Endothelial cell of umbilical vein (primary cell): ENCODE measurements around the gene PGGHG. TPM values are rescaled to one million over a fixed set of nuclear protein-coding genes. Genes with fewer than 3 reads are reported as not detected.

Experiments
- BruUV-seq: library from RNA; stranded (reverse); fragments of 400-500 nt; replicated peaks from 2 replicates; lab custom pipeline; 2021; lab: Mats Ljungman, UMichigan
- CTCF ChIA-PET: fragments of 300-600, 350-600 bp; sonication (Branson Sonifier 250); formaldehyde crosslinking; loops from one replicate; lab custom pipeline; 2021; ENCODE audit warnings: antibody characterized with exemption, inconsistent platforms; lab: Charles Lee
- POLR2A ChIA-PET: fragments of 300-600, 350-600 bp; sonication (Branson Sonifier 250); formaldehyde crosslinking; loops from one replicate; lab custom pipeline; 2021; ENCODE audit warnings: antibody characterized with exemption, inconsistent platforms; lab: Charles Lee
- DNase-seq: peaks from one replicate; pipeline ENCODE4 v3.0.0-alpha.2; 2011; ENCODE audit warnings: low read depth, low spot score
- FAIRE-seq: peaks from 2 replicates; lab custom pipeline; 2011; peaks lifted over from hg19 to GRCh38; lab: Jason Lieb, UNC
- H2AFZ ChIP-seq: 2 replicates; pipeline ENCODE4 v1.6.0; 2012; ENCODE audit warnings: low read depth, low read length, control low read depth, inconsistent platforms
- H3K27ac ChIP-seq: 2 replicates; pipeline ENCODE4 v1.5.1; 2011; ENCODE audit warnings: low read depth, mild to moderate bottlenecking, control low read depth, low read length, moderate library complexity; ENCODE audit not compliant: insufficient read depth
- H3K27me3 ChIP-seq, 2 experiments: 2 replicates each; pipeline versions ENCODE4 v1.6.0 to v1.6.1; 2011; ENCODE audit warnings: low read length in 2 of 2, mixed read lengths in 1 of 2; ENCODE audit not compliant: control insufficient read depth in 2 of 2, insufficient read depth in 2 of 2
- H3K36me3 ChIP-seq, 2 experiments: 2 replicates in 1 of 2; 3 replicates in 1 of 2; pipeline ENCODE4 v1.5.1; 2011; ENCODE audit warnings: low read length in 2 of 2, mild to moderate bottlenecking in 1 of 2, moderate library complexity in 1 of 2; ENCODE audit not compliant: control insufficient read depth in 2 of 2, insufficient read depth in 2 of 2; ENCODE audit errors: extremely low read depth in 1 of 2
- H3K4me1 ChIP-seq: 3 replicates; pipeline ENCODE4 v1.5.1; 2011; ENCODE audit warnings: mild to moderate bottlenecking, low read length; ENCODE audit not compliant: control insufficient read depth, insufficient read depth; ENCODE audit errors: extremely low read depth
- H3K4me2 ChIP-seq: 2 replicates; pipeline ENCODE4 v1.6.1; 2011; ENCODE audit warnings: low read length, control low read depth, mixed read lengths; ENCODE audit not compliant: insufficient read depth
- H3K4me3 ChIP-seq, 3 experiments: fragments of 200-600 bp in 1 of 3; sonication (generic), shearing (Covaris generic) in 1 of 3; replicated peaks in 1 of 3; 2 replicates each; pipeline ENCODE4 v1.5.1; 2011 to 2016; ENCODE audit warnings: control low read depth in 3 of 3, low read length in 3 of 3, mild to moderate bottlenecking in 2 of 3, inconsistent platforms in 1 of 3, low read depth in 1 of 3, moderate library complexity in 1 of 3; ENCODE audit not compliant: insufficient read depth in 1 of 3
- H3K79me2 ChIP-seq: 2 replicates; pipeline ENCODE4 v1.6.0; 2012; ENCODE audit warnings: low read length, inconsistent platforms; ENCODE audit not compliant: control insufficient read depth, insufficient read depth
- H3K9ac ChIP-seq: replicated peaks from 2 replicates; pipeline ENCODE3; 2011; ENCODE audit warnings: low read length, control low read depth; ENCODE audit not compliant: insufficient read depth; ENCODE audit errors: extremely low read depth
- H3K9me1 ChIP-seq: replicated peaks from 3 replicates; pipeline ENCODE4 v1.6.0; 2011; ENCODE audit warnings: mild to moderate bottlenecking, low read length; ENCODE audit not compliant: control insufficient read depth, insufficient read depth; ENCODE audit errors: extremely low read depth
- H3K9me3 ChIP-seq: replicated peaks from 2 replicates; pipeline ENCODE4 v1.5.1; 2012; ENCODE audit warnings: low read length, inconsistent platforms; ENCODE audit not compliant: control insufficient read depth, insufficient read depth
- H4K20me1 ChIP-seq: replicated peaks from 2 replicates; pipeline ENCODE3; 2011; ENCODE audit warnings: mild to moderate bottlenecking, low read length; ENCODE audit not compliant: control insufficient read depth, insufficient read depth; ENCODE audit errors: extremely low read depth
- CTCF ChIP-seq, 2 donors: IDR thresholded peaks; 1 replicate in 1 of 2; 2 replicates in 1 of 2; pipeline ENCODE4 v1.5.1; 2011; ENCODE audit warnings: low read length in 2 of 2, mild to moderate bottlenecking in 2 of 2, moderate library complexity in 2 of 2, control low read depth in 1 of 2, inconsistent platforms in 1 of 2, low read depth in 1 of 2; ENCODE audit not compliant: insufficient read depth in 1 of 2; ENCODE audit errors: extremely low read depth in 1 of 2
- EZH2 ChIP-seq: IDR thresholded peaks from 2 replicates; pipeline ENCODE4 v1.6.1; 2012; ENCODE audit warnings: borderline replicate concordance, low read depth, mild to moderate bottlenecking, moderate library complexity, low read length, inconsistent platforms; ENCODE audit not compliant: severe bottlenecking
- FOS ChIP-seq: IDR thresholded peaks from 2 replicates; pipeline ENCODE4 v1.6.1; 2011; ENCODE audit warnings: mild to moderate bottlenecking, low read length, moderate library complexity, borderline replicate concordance; ENCODE audit not compliant: insufficient read depth
- GATA2 ChIP-seq: IDR thresholded peaks from 2 replicates; pipeline ENCODE4 v1.7.0; 2011; ENCODE audit warnings: low read depth, mild to moderate bottlenecking, moderate library complexity, mixed read lengths, low read length; ENCODE audit not compliant: insufficient read length, insufficient read depth
- JUN ChIP-seq: IDR thresholded peaks from 2 replicates; pipeline ENCODE4 v1.6.1; 2011; ENCODE audit warnings: borderline replicate concordance, low read depth; ENCODE audit not compliant: insufficient read length, insufficient read depth
- MAX ChIP-seq: IDR thresholded peaks from 2 replicates; pipeline ENCODE4 v1.6.1; 2011; ENCODE audit not compliant: insufficient read depth, insufficient read length
- MYC ChIP-seq: IDR thresholded peaks from one replicate; pipeline ENCODE4 v1.6.1; 2011; ENCODE audit warnings: mild to moderate bottlenecking, low read depth, low read length
- POLR2A ChIP-seq: IDR thresholded peaks from 2 replicates; pipeline ENCODE4 v1.6.1; 2012; ENCODE audit warnings: low read depth, mild to moderate bottlenecking, control low read depth, low read length
- POLR2AphosphoS5 ChIP-seq: IDR thresholded peaks from 2 replicates; pipeline ENCODE4 v1.6.1; 2012; ENCODE audit warnings: low read depth, mild to moderate bottlenecking, control low read depth, low read length, moderate library complexity; ENCODE audit not compliant: insufficient read depth
- dilution Hi-C: fragments of 300-500 bp; cut with MboI; formaldehyde crosslinking; loops from one replicate; pipeline ENCODE4 v1.15.0; 2019; ENCODE audit warnings: low sequenced_read_pairs; ENCODE audit not compliant: extremely low pct_ligation_motif_present
- intact Hi-C: fragments of 100-400 bp; cut with micrococcal nuclease; formaldehyde crosslinking; loops from one replicate; pipeline ENCODE4 v1.10.0; 2022
- polyA plus RNA-seq, 4 experiments: library from polyadenylated mRNA; depleted of rRNA in 3 of 4; stranded (reverse) in 3 of 4; unstranded in 1 of 4; fragments of >200 nt; gene quantifications; 2 replicates each; pipeline versions ENCODE4 v1.2.1 to v1.2.3, GENCODE V29; 2011 to 2012; ENCODE audit warnings: missing spikeins in 1 of 4
- total RNA-seq: library from RNA; stranded (reverse); gene quantifications from 2 replicates; pipeline ENCODE4 v1.2.3, GENCODE V29; 2021

The PGGHG gene
- total and polyA plus RNA-seq, 2 donors (not counting 3 experiments of a cell fraction or from before 2014, with no cell fraction given) = 31.6 to 42.4 TPM

GRCh38 chr11:339963-340362 is 51.0 kb downstream of the PGGHG start:
- Histone ChIP-seq H3K4me3 (no peak overlapping the region), H4K20me1 (no peaks in the 10 kb centered on the region), H3K36me3 (no peaks in the 10 kb centered on the region), H3K27ac (no peak overlapping the region), H3K9me3 (no peaks in the 10 kb centered on the region), H3K9ac (no peak overlapping the region), H3K27me3 (peaks cover 0 to 3% of the 10 kb centered on the region in 2 experiments), H3K4me1 (peaks cover 15% of the 10 kb centered on the region), H3K9me1 (no peaks in the 10 kb centered on the region), H3K79me2 (no peaks in the 10 kb centered on the region), H3K4me2 (no peak overlapping the region), H2AFZ (no peak overlapping the region)
- FAIRE-seq = no peak
- no TSS peak for BruUV-seq
- intact Hi-C loops (no loop called here), dilution Hi-C loops (no loop called here)
- CTCF ChIA-PET = interaction anchor here (0.6 to 2.3 kb wide), 5 partner anchors 9 to 35 kb away, joined by 3 to 6 read pairs (median 3); no protein-coding TSS in a partner anchor
- no peak for DNase-seq
- no peak for TF ChIP-seq JUN
- no peak for TF ChIP-seq GATA2
- TF ChIP-seq MAX = no peak
- POLR2A ChIA-PET = interaction anchor here (1.4 kb wide), 1 partner anchor 16 kb away, joined by 13 read pairs; no protein-coding TSS in a partner anchor

GRCh38 chr11:340539-341512 is 51.9 kb downstream of the PGGHG start:
- H3K9me3 ChIP-seq = no peaks in the 10 kb centered on the region
- no peak overlapping the region for H3K9ac ChIP-seq
- dilution Hi-C loops (no loop called here), intact Hi-C loops (no loop called here)
- H4K20me1 ChIP-seq = no peaks in the 10 kb centered on the region
- no peaks in the 10 kb centered on the region for H3K9me1 ChIP-seq
- H3K4me1 ChIP-seq = peaks cover 8% of the 10 kb centered on the region
- H2AFZ ChIP-seq = no peak overlapping the region
- peaks cover under 1 to 3% of the 10 kb centered on the region in 2 experiments for H3K27me3 ChIP-seq
- H3K27ac ChIP-seq = no peak overlapping the region
- DNase-seq (no peak), FAIRE-seq (no peak)
- no peak overlapping the region for H3K4me3 ChIP-seq
- no peaks in the 10 kb centered on the region for H3K36me3 ChIP-seq
- POLR2A ChIA-PET = interaction anchor here (1.4 kb wide), 1 partner anchor 15 kb away, joined by 13 read pairs; no protein-coding TSS in a partner anchor
- no peak for TF ChIP-seq FOS
- TF ChIP-seq MYC = no peak
- no peak for TF ChIP-seq JUN
- TF ChIP-seq GATA2 = no peak
- no peak for TF ChIP-seq POLR2AphosphoS5
- no peak for TF ChIP-seq POLR2A
- no peak for TF ChIP-seq MAX
- no peak for TF ChIP-seq CTCF (IDR thresholded peaks at IDR 0.05; ENCODE audit: extremely low read depth in 1 of 2, insufficient read depth in 1 of 2, low read depth in 1 of 2, low read length in 2 of 2)
- TF ChIP-seq EZH2 = no peak
- CTCF ChIA-PET = interaction anchor here (0.8 to 2.3 kb wide), 4 partner anchors 8 to 15 kb away, joined by 3 to 6 read pairs (median 4); no protein-coding TSS in a partner anchor
- H3K79me2 ChIP-seq = no peaks in the 10 kb centered on the region
- no peak overlapping the region for H3K4me2 ChIP-seq
- BruUV-seq = no TSS peak
